Measurements from ENCODE around the gene FITM1.

The FITM1 gene

DNA sequence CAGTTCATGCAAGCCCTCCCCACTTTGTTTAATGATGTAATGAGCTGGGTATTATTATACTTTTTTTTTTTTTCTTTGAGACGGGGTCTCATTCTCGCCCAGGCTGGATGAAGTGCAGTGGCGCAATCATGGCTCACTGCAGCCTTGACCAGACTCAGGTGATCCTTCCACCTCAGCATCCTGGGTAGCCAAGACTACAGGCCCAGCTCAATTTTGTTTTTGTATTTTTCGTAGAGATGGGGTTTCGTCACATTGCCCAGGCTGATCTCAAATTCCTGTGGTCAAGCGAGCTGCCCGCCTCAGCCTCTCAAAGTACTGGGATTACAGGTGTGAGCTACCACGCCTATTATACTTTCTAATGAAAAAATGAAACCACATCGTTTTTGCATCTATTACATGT lies 20.4 kb upstream of the FITM1 start:
- Histone ChIP-seq H3K36me3 (no peaks in the 10 kb centered on the region), H3K27me3 (no peaks in the 10 kb centered on the region), H3K4me3 (ENCODE audit: low read depth, low read length) (no peak overlapping the region), H3K9me3 (no peaks in the 10 kb centered on the region), H3K4me1 (no peaks in the 10 kb centered on the region)
- DNase-seq: no peak
- TF ChIP-seq, protein P1, sequence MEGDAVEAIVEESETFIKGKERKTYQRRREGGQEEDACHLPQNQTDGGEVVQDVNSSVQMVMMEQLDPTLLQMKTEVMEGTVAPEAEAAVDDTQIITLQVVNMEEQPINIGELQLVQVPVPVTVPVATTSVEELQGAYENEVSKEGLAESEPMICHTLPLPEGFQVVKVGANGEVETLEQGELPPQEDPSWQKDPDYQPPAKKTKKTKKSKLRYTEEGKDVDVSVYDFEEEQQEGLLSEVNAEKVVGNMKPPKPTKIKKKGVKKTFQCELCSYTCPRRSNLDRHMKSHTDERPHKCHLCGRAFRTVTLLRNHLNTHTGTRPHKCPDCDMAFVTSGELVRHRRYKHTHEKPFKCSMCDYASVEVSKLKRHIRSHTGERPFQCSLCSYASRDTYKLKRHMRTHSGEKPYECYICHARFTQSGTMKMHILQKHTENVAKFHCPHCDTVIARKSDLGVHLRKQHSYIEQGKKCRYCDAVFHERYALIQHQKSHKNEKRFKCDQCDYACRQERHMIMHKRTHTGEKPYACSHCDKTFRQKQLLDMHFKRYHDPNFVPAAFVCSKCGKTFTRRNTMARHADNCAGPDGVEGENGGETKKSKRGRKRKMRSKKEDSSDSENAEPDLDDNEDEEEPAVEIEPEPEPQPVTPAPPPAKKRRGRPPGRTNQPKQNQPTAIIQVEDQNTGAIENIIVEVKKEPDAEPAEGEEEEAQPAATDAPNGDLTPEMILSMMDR (IDR thresholded peaks at IDR 0.05; ENCODE audit: low read depth, low read length): no peak

DNA sequence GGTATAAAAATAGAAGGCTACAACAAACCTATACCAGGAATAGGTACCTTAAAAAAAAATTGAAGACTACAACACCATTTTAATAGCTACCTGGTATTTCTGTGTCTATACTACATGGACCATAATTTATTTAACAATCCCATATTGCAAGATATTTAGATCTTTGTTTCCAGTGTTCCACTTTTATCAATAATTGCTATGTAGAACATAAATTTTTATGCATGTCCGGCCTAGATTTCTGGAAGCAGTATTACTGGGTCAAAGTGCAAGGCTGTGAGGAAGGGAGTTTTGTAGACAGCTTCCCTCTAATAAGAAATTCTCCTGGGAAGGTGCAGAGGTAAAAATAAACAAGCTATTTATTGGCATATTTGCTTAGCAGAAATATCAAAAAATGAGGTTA lies 19.9 kb upstream of the FITM1 start:
- H3K27me3 ChIP-seq: no peaks in the 10 kb centered on the region
- DNase-seq: no peak
- no peaks in the 10 kb centered on the region for H3K36me3 ChIP-seq
- TF ChIP-seq, protein P1 (IDR thresholded peaks at IDR 0.05; ENCODE audit: low read depth, low read length): no peak
- H3K4me1 ChIP-seq: no peaks in the 10 kb centered on the region; the same call in 1 of the 2 replicates
- H3K9me3 ChIP-seq: no peaks in the 10 kb centered on the region
- H3K4me3 ChIP-seq (ENCODE audit: low read depth, low read length): no peak overlapping the region

DNA sequence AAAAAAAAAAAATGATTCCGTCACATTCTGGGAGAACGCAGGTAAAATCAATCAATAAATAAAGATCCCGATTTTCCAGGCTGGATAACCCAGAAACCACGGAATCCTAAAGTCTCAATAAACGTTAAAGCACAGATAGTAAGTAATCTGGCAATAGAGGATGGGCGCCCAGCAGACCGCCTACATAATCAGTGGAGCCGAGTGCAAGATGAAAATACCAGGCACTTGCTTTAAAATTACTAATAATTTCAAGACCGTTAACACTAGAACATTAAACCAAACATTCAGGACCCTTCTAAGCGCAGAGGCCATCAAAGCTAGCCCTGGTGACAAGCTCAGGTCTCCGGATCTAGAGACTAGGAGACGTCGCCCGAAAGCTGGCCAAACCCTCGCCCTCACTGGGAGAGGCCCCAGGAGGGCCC lies 17.1 kb upstream of the FITM1 start:
- H3K4me1 ChIP-seq: no peaks in the 10 kb centered on the region; the same call in 1 of the 2 replicates
- DNase-seq: no peak
- TF ChIP-seq, protein P1 (IDR thresholded peaks at IDR 0.05; ENCODE audit: low read depth, low read length): no peak

DNA sequence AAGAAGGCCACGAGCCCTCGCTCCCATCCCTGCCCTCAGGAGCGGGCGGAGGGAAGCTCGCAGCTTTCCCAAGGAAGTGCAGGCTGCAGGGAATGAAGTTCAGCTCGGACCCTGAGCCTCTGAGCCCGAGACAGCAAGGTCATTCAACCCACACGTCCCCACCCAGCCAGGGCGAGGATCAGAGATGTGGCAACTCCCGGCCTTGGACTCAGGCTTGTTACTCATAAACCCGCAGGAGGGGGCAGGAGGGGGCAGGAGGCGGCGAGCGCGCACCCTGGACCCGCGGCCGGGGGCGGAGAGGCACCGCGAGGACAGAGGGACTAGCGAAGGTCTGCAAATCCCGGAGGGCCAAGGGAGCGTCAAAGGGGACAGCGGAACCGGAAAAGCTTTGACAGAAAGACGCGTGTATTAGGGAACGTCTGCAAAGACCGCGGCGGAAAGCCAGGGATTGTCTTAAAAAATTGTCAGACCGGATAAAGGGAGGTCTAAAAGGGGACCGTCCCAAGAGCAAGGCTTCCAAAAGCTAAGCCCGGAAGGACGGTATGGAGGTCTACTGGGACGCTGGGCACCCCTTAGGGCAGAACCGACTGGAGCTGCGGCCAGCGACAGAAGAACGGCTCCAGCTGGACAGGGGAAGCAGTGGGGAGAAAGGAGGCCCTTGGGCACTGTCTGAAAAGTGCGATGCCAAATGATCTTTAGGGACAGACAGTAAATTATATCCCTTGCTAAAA lies 16.5 kb upstream of the FITM1 start:
- Histone ChIP-seq H3K27me3 (no peaks in the 10 kb centered on the region), H3K4me1 (no peaks in the 10 kb centered on the region; the same call in 1 of the 2 replicates), H3K4me3 (ENCODE audit: low read depth, low read length) (peak overlapping the region; percentile 84), H3K36me3 (no peaks in the 10 kb centered on the region), H3K9me3 (no peaks in the 10 kb centered on the region)
- TF ChIP-seq, protein P1 (IDR thresholded peaks at IDR 0.05; ENCODE audit: low read depth, low read length): no peak
- peak; percentile 85 for DNase-seq

More for the DNA sequence above, 17.1 kb upstream of the FITM1 start:
- H3K9me3 ChIP-seq: no peaks in the 10 kb centered on the region
- no peaks in the 10 kb centered on the region for H3K36me3 ChIP-seq
- H3K4me3 ChIP-seq (ENCODE audit: low read depth, low read length): peak overlapping the region; percentile 84
- no peaks in the 10 kb centered on the region for H3K27me3 ChIP-seq

DNA sequence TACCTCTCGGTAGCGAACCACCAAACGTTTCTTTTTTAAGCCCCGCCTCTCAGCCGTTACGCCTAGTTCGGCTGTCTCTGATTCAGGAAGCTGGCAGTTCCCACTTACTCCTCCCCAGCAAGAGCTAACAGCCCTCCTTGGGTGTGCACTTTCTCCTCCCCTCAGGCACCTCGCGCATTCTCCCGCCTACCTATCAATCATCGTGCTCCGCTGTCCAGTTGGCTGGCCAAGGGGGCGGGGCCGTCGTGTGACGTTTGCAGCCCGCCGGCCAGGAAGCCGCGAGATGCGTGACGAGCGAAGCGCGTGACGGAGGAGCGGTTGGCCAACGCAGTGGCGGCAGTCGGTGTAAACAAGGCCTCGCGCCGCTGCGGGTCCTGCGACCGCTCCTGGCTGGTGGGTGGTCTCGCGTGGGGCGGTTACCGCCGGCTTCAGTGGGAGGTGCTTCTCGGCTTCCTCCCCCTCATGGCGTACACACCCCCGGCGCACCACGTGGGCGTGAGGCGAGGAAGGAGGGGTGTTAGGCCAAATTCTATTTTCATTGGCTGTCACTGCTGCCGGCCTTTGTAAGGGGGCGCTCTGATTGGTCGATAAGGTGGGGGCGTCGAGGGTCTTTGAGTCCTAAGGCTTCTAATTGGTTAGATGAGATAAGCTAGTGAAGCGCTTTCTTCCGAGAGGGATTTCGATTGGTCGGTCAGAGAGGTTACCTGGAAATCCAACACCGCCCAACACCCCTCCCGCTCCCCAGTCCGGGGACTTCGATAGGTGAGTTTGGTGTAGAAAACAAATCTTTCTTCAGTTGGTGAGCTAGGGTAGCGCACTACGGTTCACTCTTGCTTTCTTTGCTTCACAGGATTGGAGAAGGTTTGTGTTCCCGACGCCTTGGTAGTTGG lies 15.7 kb upstream of the FITM1 start, which contains the start of the genes DCAF11 and NRL:
TSS of gene DCAF11 (plus strand) at position 246 of the 890 bp plus-strand sequence. CDS start 818 bp downstream, outside the sequence.
TSS of gene NRL (minus strand) at position 418 of the 890 bp plus-strand sequence. CDS start 32,101 bp downstream, outside the sequence.
- H3K9me3 ChIP-seq: no peaks in the 10 kb centered on the region
- H3K4me1 ChIP-seq: no peaks in the 10 kb centered on the region; the same call in 1 of the 2 replicates
- no peaks in the 10 kb centered on the region for H3K27me3 ChIP-seq
- peaks cover 6% of the 10 kb centered on the region for H3K36me3 ChIP-seq
- DNase-seq: peak; percentile 99
- peak within 1 kb of the TSS; percentile 84 for H3K4me3 ChIP-seq (ENCODE audit: low read depth, low read length)
- TF ChIP-seq, protein P1 (IDR thresholded peaks at IDR 0.05; ENCODE audit: low read depth, low read length): no peak

Measured in BE2C (cell line).